GM19043 (cell line): ENCODE data around the gene LRRC4C.
A peak's percentile ranks its signal among the peaks of the same experiment; 100 is the strongest.

ENCODE experiments used
- ATAC-seq: cut with Tn5 transposase; IDR thresholded peaks from one replicate; pipeline ENCODE4 v1.9.1; 2021; ENCODE audit warnings: low read depth; ENCODE audit not compliant: unreplicated experiment

The LRRC4C gene

GRCh38 chr11:40763046-40763445 is 696.4 kb downstream of the LRRC4C start:
- no peak for ATAC-seq

GRCh38 chr11:40759341-40759740 is 700.1 kb downstream of the LRRC4C start:
- no peak for ATAC-seq

GRCh38 chr11:40754297-40754696 is 705.2 kb downstream of the LRRC4C start:
- no peak for ATAC-seq

GRCh38 chr11:40746282-40746681 is 713.2 kb downstream of the LRRC4C start:
- no peak for ATAC-seq

- no peak for ATAC-seq
These were observed 727.3 kb downstream of the LRRC4C start for GRCh38 chr11:40732132-40732531.

- ATAC-seq: no peak
These were observed 737.2 kb downstream of the LRRC4C start for GRCh38 chr11:40722179-40722795.

- no peak for ATAC-seq
These were observed 742.9 kb downstream of the LRRC4C start for GRCh38 chr11:40716344-40717130.

GRCh38 chr11:40713083-40713482 is 746.4 kb downstream of the LRRC4C start:
- no peak for ATAC-seq

- ATAC-seq: no peak
These were observed 758.4 kb downstream of the LRRC4C start for GRCh38 chr11:40701027-40701426.

GRCh38 chr11:40689823-40690222 is 769.6 kb downstream of the LRRC4C start:
- no peak for ATAC-seq

GRCh38 chr11:40688369-40688768 is 771.1 kb downstream of the LRRC4C start:
- ATAC-seq: no peak

- no peak for ATAC-seq
These were observed 772.7 kb downstream of the LRRC4C start for GRCh38 chr11:40686765-40687164.

- ATAC-seq: no peak
These were observed 776.4 kb downstream of the LRRC4C start for GRCh38 chr11:40683010-40683409.

- ATAC-seq: no peak
These were observed 780.2 kb downstream of the LRRC4C start for GRCh38 chr11:40679276-40679675.

GRCh38 chr11:40647295-40647694 is 812.2 kb downstream of the LRRC4C start:
- ATAC-seq: peak; percentile 59

GRCh38 chr11:40642284-40642683 is 817.2 kb downstream of the LRRC4C start:
- ATAC-seq: no peak

- no peak for ATAC-seq
These were observed 839.8 kb downstream of the LRRC4C start for GRCh38 chr11:40619654-40620053.

- ATAC-seq: no peak
These were observed 852.7 kb downstream of the LRRC4C start for GRCh38 chr11:40606800-40607199.

GRCh38 chr11:40602866-40603552 is 856.4 kb downstream of the LRRC4C start:
- no peak for ATAC-seq

GRCh38 chr11:40597546-40598113 is 861.8 kb downstream of the LRRC4C start:
- no peak for ATAC-seq

GRCh38 chr11:40573254-40573891 is 886.1 kb downstream of the LRRC4C start:
- no peak for ATAC-seq
